H1 (cell line): ENCODE data around the gene DNAH8. TPM values are rescaled to one million over a fixed set of nuclear protein-coding genes. Genes with fewer than 3 reads are reported as not detected.

Experiments
- NANOG ChIP-seq: IDR thresholded peaks from 2 replicates; pipeline ENCODE4 v1.6.1; 2011; ENCODE audit warnings: low read length, low read depth, mild to moderate bottlenecking, inconsistent platforms; ENCODE audit not compliant: insufficient read depth, poor library complexity, severe bottlenecking
- RAD21 ChIP-seq, 2 experiments: IDR thresholded peaks in 1 of 2; conservative IDR thresholded peaks in 1 of 2; 2 replicates each; pipeline ENCODE4 v1.6.1; 2011; ENCODE audit warnings: low read depth in 2 of 2, low read length in 2 of 2, improper control_type of control experiment in 1 of 2, inconsistent platforms in 1 of 2, mild to moderate bottlenecking in 1 of 2, moderate library complexity in 1 of 2
- polyA plus RNA-seq, 7 experiments: library from polyadenylated mRNA; depleted of rRNA in 3 of 7; stranded (reverse) in 5 of 7; unstranded in 2 of 7; fragments of >200 nt in 5 of 7; fragments of 200-250 nt in 2 of 7; gene quantifications; 1 replicate in 5 of 7; 2 replicates in 1 of 7; 4 replicates in 1 of 7; pipeline versions ENCODE4 v1.2.1 to v1.2.3, GENCODE V29; 2011 to 2013; ENCODE audit warnings: missing spikeins in 2 of 7, mixed read lengths in 2 of 7
- total RNA-seq: library from RNA; stranded (reverse); fragmentation: NEBNext Ultra II Directional; extraction: Animal tissue kit (Norgen Biotek cat#: 25700); gene quantifications from 2 replicates; pipeline ENCODE4 v1.2.1, GENCODE V29; 2021

The DNAH8 gene
- total and polyA plus RNA-seq, 2 of the 8 experiments (the other 6 are each of a cell fraction or from before 2014, with no cell fraction given), result under 0.01 TPM; not detected in 1

GRCh38 chr6:38847497-38847896, 132.4 kb downstream of the DNAH8 start (continued):
- TF ChIP-seq RAD21 (IDR thresholded peaks at IDR 0.05 in 1 of 2, conservative IDR thresholded peaks at IDR 0.05 in 1 of 2; ENCODE audit: low read depth in 2 of 2, low read length in 2 of 2) (no peak), NANOG (no peak)
